NCI-H2107 (cell line): ENCODE data around the gene AOPEP.

Experiments used
- DNase-seq: peaks from one replicate; lab custom pipeline; 2025; lab: John Stamatoyannopoulos, UW

Gene AOPEP

GRCh38 chr9:94993821-94994165, 267.3 kb downstream of the AOPEP start:
- DNase-seq = no peak

- no peak for DNase-seq
Observed at GRCh38 chr9:94995048-94995693, 268.7 kb downstream of the AOPEP start.

- DNase-seq = no peak
Observed at GRCh38 chr9:94996641-94997040, 270.1 kb downstream of the AOPEP start.

GRCh38 chr9:94997727-94998126, 271.2 kb downstream of the AOPEP start:
- no peak for DNase-seq

- DNase-seq = no peak
Observed at GRCh38 chr9:94999832-95000231, 273.3 kb downstream of the AOPEP start.

- no peak for DNase-seq
Observed at GRCh38 chr9:95000821-95001220, 274.3 kb downstream of the AOPEP start.

- no peak for DNase-seq
Observed at GRCh38 chr9:95001720-95002119, 275.2 kb downstream of the AOPEP start.

- DNase-seq = no peak
Observed at GRCh38 chr9:95003689-95004410, 277.4 kb downstream of the AOPEP start.

GRCh38 chr9:95004411-95005277, 278.1 kb downstream of the AOPEP start:
- no peak for DNase-seq

- DNase-seq = no peak
Observed at GRCh38 chr9:95005278-95006143, 279.0 kb downstream of the AOPEP start.

- DNase-seq = no peak
Observed at GRCh38 chr9:95007226-95007869, 280.8 kb downstream of the AOPEP start.

GRCh38 chr9:95008151-95008771, 281.8 kb downstream of the AOPEP start:
- no peak for DNase-seq

- DNase-seq = no peak
Observed at GRCh38 chr9:95009459-95009858, 283.0 kb downstream of the AOPEP start.

- no peak for DNase-seq
Observed at GRCh38 chr9:95010431-95010838, 283.9 kb downstream of the AOPEP start.

GRCh38 chr9:95012035-95012708, 285.7 kb downstream of the AOPEP start:
- no peak for DNase-seq

- DNase-seq = no peak
Observed at GRCh38 chr9:95012902-95013301, 286.4 kb downstream of the AOPEP start.

GRCh38 chr9:95014917-95015316, 288.4 kb downstream of the AOPEP start:
- no peak for DNase-seq

GRCh38 chr9:95015569-95015968, 289.1 kb downstream of the AOPEP start:
- DNase-seq = no peak

GRCh38 chr9:95017062-95017461, 290.6 kb downstream of the AOPEP start:
- no peak for DNase-seq

GRCh38 chr9:95017661-95018060, 291.2 kb downstream of the AOPEP start:
- no peak for DNase-seq
